Stimulated activated CD4-positive, alpha-beta T cell treated with anti-CD3 and anti-CD28 coated beads, Interleukin-2, amount 100 ng/mL, for 24 hours (primary cell): ENCODE measurements around the gene TGFB2.

Source experiments
- DNase-seq, 2 donors: peaks; one replicate each; pipeline ENCODE4 v3.0.0-alpha.2; 2020

Gene TGFB2

GRCh38 chr1:218363141-218363540 lies 18.0 kb downstream of the TGFB2 start:
- DNase-seq = no peak

- no peak for DNase-seq
These were observed 19.0 kb downstream of the TGFB2 start for GRCh38 chr1:218364028-218364710.

GRCh38 chr1:218365226-218365999 lies 20.3 kb downstream of the TGFB2 start:
- no peak for DNase-seq

- DNase-seq = no peak
These were observed 21.4 kb downstream of the TGFB2 start for GRCh38 chr1:218366322-218367052.

GRCh38 chr1:218367118-218367517 lies 22.0 kb downstream of the TGFB2 start:
- DNase-seq = no peak

GRCh38 chr1:218368686-218369085 lies 23.6 kb downstream of the TGFB2 start:
- DNase-seq = no peak

- no peak for DNase-seq
These were observed 24.8 kb downstream of the TGFB2 start for GRCh38 chr1:218369688-218370511.

GRCh38 chr1:218371927-218372672 lies 27.0 kb downstream of the TGFB2 start:
- DNase-seq = no peak

GRCh38 chr1:218374401-218375353 lies 29.5 kb downstream of the TGFB2 start:
- DNase-seq = no peak

GRCh38 chr1:218376722-218377121 lies 31.6 kb downstream of the TGFB2 start:
- DNase-seq = no peak

- peak; percentile 64 to 71 for DNase-seq
These were observed 32.1 kb downstream of the TGFB2 start for GRCh38 chr1:218377143-218377660.

- DNase-seq = no peak
These were observed 35.2 kb downstream of the TGFB2 start for GRCh38 chr1:218380125-218380977.

GRCh38 chr1:218382261-218382660 lies 37.1 kb downstream of the TGFB2 start:
- DNase-seq = no peak

- DNase-seq = no peak
These were observed 37.9 kb downstream of the TGFB2 start for GRCh38 chr1:218383051-218383450.

GRCh38 chr1:218383681-218384080 lies 38.5 kb downstream of the TGFB2 start:
- DNase-seq = no peak

- DNase-seq = no peak
These were observed 39.5 kb downstream of the TGFB2 start for GRCh38 chr1:218384581-218384993.

- no peak for DNase-seq
These were observed 43.5 kb downstream of the TGFB2 start for GRCh38 chr1:218388591-218388990.

- no peak for DNase-seq
These were observed 45.5 kb downstream of the TGFB2 start for GRCh38 chr1:218390618-218391017.

- no peak for DNase-seq
These were observed 47.6 kb downstream of the TGFB2 start for GRCh38 chr1:218392780-218393179.

- DNase-seq = no peak
These were observed 49.3 kb downstream of the TGFB2 start for GRCh38 chr1:218394416-218394815.
